ENCODE data around the gene GPRC5A. TPM values are rescaled to one million over a fixed set of nuclear protein-coding genes. Genes with fewer than 3 reads are reported as not detected.

GPRC5A gene
- total RNA-seq, 1 donor from 2014 or later: not detected

GRCh38 chr12:12864243-12864642 is 27.1 kb upstream of the GPRC5A start:
- H3K4me3 Mint-ChIP-seq: no peak overlapping the region
- peaks cover 7% of the 10 kb centered on the region for H3K36me3 Mint-ChIP-seq (ENCODE audit: low read depth)
- no peak for TF ChIP-seq CTCF (conservative IDR thresholded peaks at IDR 0.05)
- H3K9me3 Mint-ChIP-seq: no peaks in the 10 kb centered on the region
- no peaks in the 10 kb centered on the region for H3K27me3 Mint-ChIP-seq (ENCODE audit: low read depth)
- no peak overlapping the region for H3K27ac Mint-ChIP-seq (ENCODE audit: unreplicated experiment)
- no peak for DNase-seq (ENCODE audit: low read depth, low spot score)
- H3K4me1 Mint-ChIP-seq: no peaks in the 10 kb centered on the region

GRCh38 chr12:12868477-12869235 is 22.7 kb upstream of the GPRC5A start:
- TF ChIP-seq CTCF (conservative IDR thresholded peaks at IDR 0.05): no peak

GRCh38 chr12:12870465-12870864 is 20.9 kb upstream of the GPRC5A start:
- Mint-ChIP-seq H3K27me3 (ENCODE audit: low read depth) (no peaks in the 10 kb centered on the region), H3K4me1 (peaks cover 5% of the 10 kb centered on the region)

More at GRCh38 chr12:12868477-12869235, 22.7 kb upstream of the GPRC5A start:
- H3K27me3 Mint-ChIP-seq (ENCODE audit: low read depth): no peaks in the 10 kb centered on the region
- H3K4me1 Mint-ChIP-seq: peaks cover 5% of the 10 kb centered on the region
- H3K27ac Mint-ChIP-seq (ENCODE audit: unreplicated experiment): no peak overlapping the region
- no peaks in the 10 kb centered on the region for H3K9me3 Mint-ChIP-seq
- H3K4me3 Mint-ChIP-seq: no peak overlapping the region
- DNase-seq (ENCODE audit: low read depth, low spot score): no peak
- H3K36me3 Mint-ChIP-seq (ENCODE audit: low read depth): peaks cover 4% of the 10 kb centered on the region

GRCh38 chr12:12871587-12872138 is 19.7 kb upstream of the GPRC5A start:
- Mint-ChIP-seq H3K36me3 (ENCODE audit: low read depth) (peaks cover 2% of the 10 kb centered on the region), H3K27me3 (ENCODE audit: low read depth) (no peaks in the 10 kb centered on the region), H3K4me3 (no peak overlapping the region), H3K4me1 (peaks cover 5% of the 10 kb centered on the region), H3K27ac (ENCODE audit: unreplicated experiment) (no peak overlapping the region), H3K9me3 (no peaks in the 10 kb centered on the region)
- TF ChIP-seq CTCF (conservative IDR thresholded peaks at IDR 0.05): no peak
- no peak for DNase-seq (ENCODE audit: low read depth, low spot score)

More at GRCh38 chr12:12870465-12870864, 20.9 kb upstream of the GPRC5A start:
- no peak for DNase-seq (ENCODE audit: low read depth, low spot score)
- H3K36me3 Mint-ChIP-seq (ENCODE audit: low read depth): no peaks in the 10 kb centered on the region
- no peak for TF ChIP-seq CTCF (conservative IDR thresholded peaks at IDR 0.05)
- no peak overlapping the region for H3K27ac Mint-ChIP-seq (ENCODE audit: unreplicated experiment)
- no peaks in the 10 kb centered on the region for H3K9me3 Mint-ChIP-seq
- H3K4me3 Mint-ChIP-seq: no peak overlapping the region

- H3K27me3 Mint-ChIP-seq (ENCODE audit: low read depth): no peaks in the 10 kb centered on the region
- TF ChIP-seq CTCF (conservative IDR thresholded peaks at IDR 0.05): no peak
- H3K27ac Mint-ChIP-seq (ENCODE audit: unreplicated experiment): peak overlapping the region; percentile 73
- H3K4me3 Mint-ChIP-seq: no peak overlapping the region
- H3K9me3 Mint-ChIP-seq: no peaks in the 10 kb centered on the region
- H3K4me1 Mint-ChIP-seq: peaks cover 5% of the 10 kb centered on the region
- H3K36me3 Mint-ChIP-seq (ENCODE audit: low read depth): peaks cover 2% of the 10 kb centered on the region
- DNase-seq (ENCODE audit: low read depth, low spot score): no peak
Observed at GRCh38 chr12:12872139-12872933, 19.0 kb upstream of the GPRC5A start.

All from neural crest cell (in vitro differentiated cells).